Cardiac fibroblast (primary cell): Measurements from ENCODE around the gene SAMD11.
A peak's percentile ranks its signal among the peaks of the same experiment; 100 is the strongest.

Experiments
- DNase-seq, 2 donors: peaks; one replicate each; pipeline versions ENCODE4 v3.0.0 to v3.0.0-alpha.2; 2010; ENCODE audit warnings: low read depth in 2 of 2
- H3K4me3 ChIP-seq, 2 donors: replicated peaks in 1 of 2; 1 replicate in 1 of 2; 2 replicates in 1 of 2; pipeline ENCODE4 v1.5.1; 2011; ENCODE audit warnings: low read depth in 2 of 2, low read length in 2 of 2, mild to moderate bottlenecking in 2 of 2, moderate library complexity in 1 of 2
- CTCF ChIP-seq: IDR thresholded peaks from one replicate; pipeline ENCODE4 v1.5.1; 2011; ENCODE audit warnings: low read depth, mild to moderate bottlenecking, low read length, inconsistent platforms

Gene SAMD11

DNA sequence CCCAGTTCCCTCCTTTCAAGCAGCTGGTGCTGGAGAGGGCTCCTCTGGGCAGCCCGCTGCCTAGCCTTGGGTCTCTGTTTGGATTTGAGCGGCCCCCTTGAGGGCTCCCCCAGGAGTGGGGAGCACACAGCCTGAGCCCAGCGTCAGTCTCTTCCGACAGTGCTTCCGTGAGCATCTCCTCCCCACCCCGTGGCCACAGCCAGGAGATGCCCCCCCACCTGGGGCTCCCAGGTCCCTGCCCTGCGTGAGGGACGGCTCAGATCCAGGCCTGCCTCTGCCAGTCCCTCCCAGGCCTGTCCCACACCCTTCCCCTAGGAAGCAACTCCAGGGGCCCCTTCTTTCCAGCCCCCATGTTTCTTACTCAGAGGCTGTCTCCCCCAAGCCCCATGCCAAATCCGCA is 3.5 kb downstream of the SAMD11 start:
- no peak for TF ChIP-seq CTCF
- H3K4me3 ChIP-seq, result no peak overlapping the region
- no peak for DNase-seq

GRCh38 chr1:927748-928147 is 4.0 kb downstream of the SAMD11 start:
- DNase-seq, result no peak
- TF ChIP-seq CTCF, result no peak

GRCh38 chr1:928825-929661 is 5.3 kb downstream of the SAMD11 start:
- TF ChIP-seq CTCF, result no peak
- no peak for DNase-seq
- H3K4me3 ChIP-seq, result no peak overlapping the region

More at GRCh38 chr1:927748-928147, 4.0 kb downstream of the SAMD11 start:
- no peak overlapping the region for H3K4me3 ChIP-seq

- H3K4me3 ChIP-seq, result no peak overlapping the region
- no peak for TF ChIP-seq CTCF
Observed at GRCh38 chr1:929712-930632, 6.2 kb downstream of the SAMD11 start.

DNA sequence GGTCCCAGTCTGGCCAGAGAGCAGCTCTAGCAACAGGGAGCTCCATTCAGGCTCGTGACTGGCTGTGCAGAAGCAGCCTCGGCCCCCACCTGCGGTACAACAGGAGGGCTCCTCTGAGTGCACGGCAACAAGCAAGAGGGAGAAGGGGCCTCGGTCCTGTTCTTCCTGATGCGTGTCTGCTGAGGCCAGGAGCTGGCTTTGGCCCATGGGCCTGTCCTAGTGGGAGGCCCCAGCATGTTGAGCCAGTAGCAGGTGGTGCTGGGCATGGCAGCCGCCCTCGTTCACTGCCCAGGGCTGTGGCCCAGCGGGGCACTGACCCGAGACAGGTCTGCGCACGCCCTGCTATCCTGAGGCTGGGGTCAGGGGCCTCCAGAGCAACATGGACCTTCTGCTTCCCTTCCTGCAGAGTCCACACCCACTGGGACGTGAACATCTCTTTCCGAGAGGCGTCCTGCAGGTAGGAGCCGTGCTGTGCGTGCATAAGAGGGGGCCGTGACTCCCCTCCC is 7.0 kb downstream of the SAMD11 start:
- no peak for DNase-seq
- H3K4me3 ChIP-seq, result no peak overlapping the region
- no peak for TF ChIP-seq CTCF

More at GRCh38 chr1:929712-930632, 6.2 kb downstream of the SAMD11 start:
- DNase-seq, result no peak

DNA sequence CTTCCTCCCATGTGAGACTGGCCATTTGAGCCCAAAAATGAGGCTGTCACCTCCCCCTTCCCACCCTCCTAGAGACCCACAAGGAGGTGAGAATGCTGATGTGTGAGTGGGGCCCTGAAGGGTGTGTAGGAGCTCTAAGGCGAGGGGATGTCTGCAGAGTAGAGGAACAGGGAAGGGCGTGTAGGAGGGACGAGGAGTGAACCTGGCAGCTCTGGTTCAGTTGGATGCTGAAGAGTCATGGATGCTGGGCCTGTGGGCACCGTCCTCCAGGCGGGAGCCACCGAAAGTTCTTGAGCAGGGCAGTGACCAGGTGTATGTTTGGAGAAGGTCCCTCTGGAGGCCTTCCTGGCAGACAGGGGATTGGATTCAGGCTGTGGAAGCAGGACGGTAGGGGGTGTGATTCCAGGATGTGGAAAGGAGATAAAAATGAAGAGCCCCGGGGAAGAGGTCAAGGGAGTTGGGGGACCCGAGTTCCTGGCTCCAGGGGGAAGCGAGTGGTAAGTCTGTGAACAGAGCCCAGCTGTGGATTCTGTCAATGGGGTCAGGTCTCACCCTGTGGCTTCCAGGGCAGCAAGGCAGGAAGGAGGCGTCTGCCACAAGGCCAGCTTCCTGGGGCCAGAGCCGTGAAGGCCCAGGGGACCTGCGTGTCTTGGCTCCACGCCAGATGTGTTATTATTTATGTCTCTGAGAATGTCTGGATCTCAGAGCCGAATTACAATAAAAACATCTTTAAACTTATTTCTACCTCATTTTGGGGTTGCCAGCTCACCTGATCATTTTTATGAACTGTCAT is 7.9 kb downstream of the SAMD11 start:
- H3K4me3 ChIP-seq, result no peak overlapping the region
- peak; percentile 5 for TF ChIP-seq CTCF
- DNase-seq, result no peak
